AG10803 (cell line): ENCODE data around the gene NKAPD1.
A peak's percentile ranks its signal among the peaks of the same experiment; 100 is the strongest.

Experiments used
- DNase-seq: peaks from one replicate; pipeline ENCODE4 v3.0.0; 2010; ENCODE audit warnings: low read depth
- H3K4me3 ChIP-seq: 2 replicates; pipeline ENCODE4 v1.5.1; 2011; ENCODE audit warnings: mild to moderate bottlenecking, low read length, control low read depth
- TF ChIP-seq, protein P1 (sequence below): conservative IDR thresholded peaks from 2 replicates; pipeline ENCODE4 v1.5.1; 2011; ENCODE audit warnings: mild to moderate bottlenecking, low read length, control low read depth, inconsistent platforms

Gene NKAPD1

DNA sequence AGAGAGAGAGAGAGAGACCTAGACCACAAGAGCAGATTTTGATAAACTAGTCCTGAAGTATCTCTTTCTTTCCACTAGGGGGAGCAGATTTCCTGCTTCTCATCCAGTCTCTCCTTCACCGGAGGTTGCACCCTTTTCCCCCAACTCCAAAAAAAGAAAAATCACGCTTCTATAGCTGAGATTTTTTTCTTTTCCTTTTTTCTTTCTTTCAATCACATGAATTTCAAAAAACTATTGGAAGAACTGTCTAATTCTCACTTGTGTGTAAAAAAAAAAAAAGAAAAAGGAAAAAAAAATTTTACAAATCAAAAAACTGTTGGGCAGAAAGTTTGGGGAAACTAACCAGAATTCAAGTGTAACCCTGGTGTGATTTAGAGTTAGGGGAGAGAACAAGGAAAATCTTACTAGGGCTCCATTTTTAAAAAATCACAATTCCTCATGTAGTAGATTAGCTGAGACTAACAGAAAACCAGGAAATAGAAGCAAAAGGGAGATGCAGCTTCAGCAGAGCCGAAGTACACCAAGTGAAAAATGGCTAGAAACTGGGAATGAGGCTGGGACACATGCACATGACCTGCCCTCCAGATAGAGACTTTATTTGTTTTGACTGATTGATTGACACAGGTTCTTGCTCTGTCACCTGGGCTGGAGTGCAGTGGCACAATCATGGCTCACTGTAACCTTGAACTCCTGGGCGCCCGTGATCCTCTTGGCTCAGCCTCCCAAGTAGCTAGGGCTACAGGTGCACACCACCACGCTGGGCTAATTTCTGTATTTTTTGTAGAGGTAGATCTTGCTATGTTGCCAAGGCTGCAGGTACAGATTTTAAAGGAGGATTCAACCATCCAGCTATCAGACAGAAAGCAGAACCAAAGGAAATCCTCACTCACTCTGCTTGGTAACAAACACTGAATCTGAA, 39.7 kb downstream of the NKAPD1 start:
- H3K4me3 ChIP-seq = no peak overlapping the region
- peak; percentile 71 for DNase-seq
- TF ChIP-seq, protein P1, sequence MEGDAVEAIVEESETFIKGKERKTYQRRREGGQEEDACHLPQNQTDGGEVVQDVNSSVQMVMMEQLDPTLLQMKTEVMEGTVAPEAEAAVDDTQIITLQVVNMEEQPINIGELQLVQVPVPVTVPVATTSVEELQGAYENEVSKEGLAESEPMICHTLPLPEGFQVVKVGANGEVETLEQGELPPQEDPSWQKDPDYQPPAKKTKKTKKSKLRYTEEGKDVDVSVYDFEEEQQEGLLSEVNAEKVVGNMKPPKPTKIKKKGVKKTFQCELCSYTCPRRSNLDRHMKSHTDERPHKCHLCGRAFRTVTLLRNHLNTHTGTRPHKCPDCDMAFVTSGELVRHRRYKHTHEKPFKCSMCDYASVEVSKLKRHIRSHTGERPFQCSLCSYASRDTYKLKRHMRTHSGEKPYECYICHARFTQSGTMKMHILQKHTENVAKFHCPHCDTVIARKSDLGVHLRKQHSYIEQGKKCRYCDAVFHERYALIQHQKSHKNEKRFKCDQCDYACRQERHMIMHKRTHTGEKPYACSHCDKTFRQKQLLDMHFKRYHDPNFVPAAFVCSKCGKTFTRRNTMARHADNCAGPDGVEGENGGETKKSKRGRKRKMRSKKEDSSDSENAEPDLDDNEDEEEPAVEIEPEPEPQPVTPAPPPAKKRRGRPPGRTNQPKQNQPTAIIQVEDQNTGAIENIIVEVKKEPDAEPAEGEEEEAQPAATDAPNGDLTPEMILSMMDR = peak; percentile 79

- TF ChIP-seq, protein P1 = no peak
- DNase-seq = no peak
- no peak overlapping the region for H3K4me3 ChIP-seq
Observed at GRCh38 chr11:112114460-112114859, 40.4 kb downstream of the NKAPD1 start.

DNA sequence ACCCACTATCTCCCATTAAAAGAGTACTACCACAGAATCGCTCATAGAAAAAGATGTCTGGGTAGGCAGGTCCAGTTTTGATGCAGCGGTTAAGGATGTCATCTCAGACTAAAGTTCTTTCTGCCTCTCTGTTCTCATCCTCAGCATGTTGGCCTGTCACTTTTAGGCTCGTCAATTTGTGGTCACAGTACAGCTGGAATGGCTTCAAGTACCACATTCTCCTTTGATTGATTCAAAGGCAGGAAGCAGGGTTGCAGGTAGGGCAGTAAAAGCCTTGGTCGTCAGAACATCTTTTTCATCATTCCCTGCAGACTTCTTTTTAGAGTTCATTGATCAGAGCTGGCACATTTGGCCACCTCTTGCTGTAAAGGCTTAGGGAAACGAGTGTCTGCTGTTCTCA, 41.3 kb downstream of the NKAPD1 start:
- no peak for DNase-seq
- TF ChIP-seq, protein P1 = no peak
- no peak overlapping the region for H3K4me3 ChIP-seq

GRCh38 chr11:112118176-112118575, 44.1 kb downstream of the NKAPD1 start:
- H3K4me3 ChIP-seq = no peak overlapping the region
- DNase-seq = no peak
- TF ChIP-seq, protein P1 = no peak

- no peak overlapping the region for H3K4me3 ChIP-seq
- TF ChIP-seq, protein P1 = no peak
Observed at GRCh38 chr11:112121981-112122615, 48.0 kb downstream of the NKAPD1 start.

DNA sequence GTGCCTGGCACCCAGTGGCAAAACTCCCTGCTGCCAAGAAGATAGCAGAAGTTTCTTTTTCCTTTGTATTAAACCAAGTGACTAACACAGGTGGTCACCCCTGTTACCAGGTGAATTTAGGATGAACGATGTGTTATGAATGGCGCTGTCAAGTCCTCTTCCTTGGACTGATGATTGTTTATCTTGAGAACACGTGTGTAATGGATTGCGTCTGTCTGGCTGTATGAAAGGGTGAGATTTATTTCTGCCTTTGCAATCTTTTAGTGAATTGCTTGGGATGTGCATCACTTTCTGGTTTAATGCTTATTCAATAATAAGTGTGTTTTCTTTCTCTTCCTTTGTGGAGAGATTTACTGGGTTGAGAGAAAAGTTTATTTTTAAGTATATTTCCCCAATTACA, 49.0 kb downstream of the NKAPD1 start:
- TF ChIP-seq, protein P1 = no peak

More at GRCh38 chr11:112121981-112122615, 48.0 kb downstream of the NKAPD1 start:
- DNase-seq = no peak

More for the DNA sequence above, 49.0 kb downstream of the NKAPD1 start:
- H3K4me3 ChIP-seq = no peak overlapping the region
- no peak for DNase-seq
